CD4-positive, alpha-beta T cell treated with Interleukin-4 for 4 hours (primary cell): Measurements from ENCODE around the gene CD247.

Source experiments
- DNase-seq: peaks from one replicate; pipeline ENCODE4 v3.0.0-alpha.2; 2020

The CD247 gene

DNA sequence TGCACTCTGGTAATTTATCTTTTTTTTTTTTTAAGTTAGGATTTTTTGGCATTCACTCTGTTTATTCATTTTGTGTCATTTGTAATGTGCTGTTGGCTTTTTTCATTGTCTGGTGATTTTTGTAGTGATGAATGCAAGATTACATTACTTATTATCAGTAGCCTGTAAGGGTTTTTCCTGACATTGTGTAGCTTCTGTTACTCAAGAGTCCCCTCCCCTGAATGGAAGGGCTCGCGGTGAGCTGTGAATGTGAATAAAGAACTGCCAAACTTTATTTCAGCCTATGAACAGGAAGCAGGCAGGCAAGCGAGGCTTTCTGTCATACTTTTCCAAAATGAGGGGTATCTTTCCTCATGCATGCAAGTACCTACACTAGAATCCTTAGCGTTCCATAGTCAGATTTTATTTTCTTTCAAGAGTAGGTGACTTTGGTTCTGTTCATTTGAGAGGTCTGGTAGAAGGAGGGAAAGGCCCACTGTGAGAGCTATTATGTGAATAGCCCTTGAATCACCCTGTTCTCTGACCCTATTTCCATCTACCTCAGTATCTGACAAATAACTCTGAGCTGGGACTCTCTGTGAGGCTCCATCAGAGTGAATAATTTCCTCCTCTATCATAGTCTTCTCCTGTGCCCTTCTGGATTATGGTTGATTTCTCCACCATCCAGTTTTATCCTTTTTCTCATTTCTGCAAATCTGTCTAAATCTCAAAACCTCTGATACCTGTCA is 114.0 kb downstream of the CD247 start:
- no peak for DNase-seq

DNA sequence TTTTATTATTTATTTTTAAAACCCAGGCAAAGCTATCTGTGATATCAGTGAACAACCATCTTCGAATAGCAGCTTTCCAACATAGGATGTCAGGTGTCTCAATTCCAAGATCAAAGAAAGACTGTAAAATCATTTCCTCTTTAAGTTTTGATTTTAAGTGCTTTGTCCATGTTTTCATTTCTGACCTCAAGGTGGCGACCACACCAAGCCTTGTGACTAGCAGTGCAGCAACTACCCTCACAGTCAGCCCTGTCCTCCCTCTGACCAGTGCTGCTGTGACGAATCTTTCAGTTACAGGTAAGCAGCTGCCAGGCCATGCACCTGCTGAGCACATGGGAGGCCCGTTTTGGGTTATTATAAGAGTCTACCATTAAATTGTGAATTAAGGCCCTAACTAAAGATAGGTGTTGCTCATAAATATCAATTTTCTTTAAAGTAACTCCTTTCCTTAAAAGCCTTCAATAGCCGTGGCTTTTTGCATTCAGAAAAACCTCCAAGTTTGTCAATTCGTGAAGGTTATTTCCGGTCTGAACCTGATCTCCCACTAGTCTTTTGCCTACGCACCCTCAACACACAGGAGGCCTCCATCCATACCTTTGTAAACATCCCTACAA is 117.0 kb downstream of the CD247 start:
- DNase-seq = peak; percentile 57

DNA sequence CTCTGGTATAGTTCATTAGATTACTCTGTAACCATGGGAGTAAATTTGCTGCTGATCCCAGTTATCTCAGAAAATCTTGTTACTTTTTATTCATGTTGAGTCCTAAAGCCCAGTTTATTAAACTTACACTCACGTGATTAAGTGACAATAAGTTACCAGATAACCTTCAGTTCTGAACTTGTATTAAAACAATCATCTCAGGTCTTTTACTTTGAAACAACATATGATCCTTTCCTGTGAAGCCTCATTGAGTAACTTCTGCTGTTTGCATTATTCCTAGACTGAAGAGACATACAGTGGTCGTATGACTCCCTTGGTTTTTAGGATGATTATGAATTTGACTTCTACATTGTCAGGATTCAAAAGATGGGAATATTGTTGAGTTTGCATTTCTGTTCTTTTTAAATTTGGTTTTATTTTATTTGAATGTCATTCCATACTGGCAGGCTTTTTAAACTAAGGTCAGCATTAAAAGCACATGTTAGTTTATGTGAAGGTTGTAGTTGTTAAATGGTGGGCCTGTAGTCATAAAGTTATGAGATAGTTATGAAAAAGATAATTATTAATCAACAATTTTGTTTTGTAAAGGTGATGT is 117.9 kb downstream of the CD247 start:
- DNase-seq = no peak

DNA sequence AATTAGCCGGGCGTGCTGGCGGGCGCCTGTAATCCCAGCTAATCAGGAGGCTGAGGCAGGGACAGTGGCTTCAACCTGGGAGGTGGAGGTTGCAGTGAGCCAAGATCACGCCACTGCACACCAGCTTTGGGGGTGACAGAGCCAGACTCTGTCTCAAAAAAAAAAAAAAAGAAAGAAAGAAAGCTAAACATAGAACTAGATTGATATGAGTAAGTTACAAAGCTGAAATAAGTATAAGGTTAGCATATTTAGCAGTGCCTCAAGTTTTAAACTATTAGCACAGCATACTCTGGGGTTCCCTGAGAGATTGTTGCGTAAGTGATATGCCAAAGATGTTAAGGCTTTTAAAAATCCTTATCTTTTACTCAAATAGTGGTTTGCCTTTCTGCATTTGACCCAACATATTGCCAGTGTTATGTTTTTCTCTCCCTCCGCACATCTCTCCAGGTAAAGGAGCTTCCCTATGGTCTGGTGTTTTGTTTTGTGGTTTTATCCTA is 126.1 kb downstream of the CD247 start:
- no peak for DNase-seq

DNA sequence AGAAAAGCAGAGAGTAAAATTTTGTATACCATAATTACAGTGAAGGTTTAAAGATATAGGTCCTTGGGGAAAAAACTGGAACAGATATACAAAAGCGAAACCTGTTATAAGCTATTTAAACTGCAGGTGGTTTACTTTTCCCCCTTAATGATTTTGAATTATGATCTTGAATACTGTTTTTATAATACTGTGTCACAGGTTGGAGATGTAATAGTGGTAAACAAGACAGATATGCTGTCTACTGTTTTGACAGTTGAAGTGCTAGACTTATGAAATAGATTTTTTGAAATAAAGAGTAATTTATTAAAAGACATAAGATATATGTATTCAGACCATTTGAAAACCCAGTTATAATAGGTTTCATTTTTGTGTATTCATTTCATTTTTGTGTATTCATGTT is 129.4 kb downstream of the CD247 start:
- no peak for DNase-seq

DNA sequence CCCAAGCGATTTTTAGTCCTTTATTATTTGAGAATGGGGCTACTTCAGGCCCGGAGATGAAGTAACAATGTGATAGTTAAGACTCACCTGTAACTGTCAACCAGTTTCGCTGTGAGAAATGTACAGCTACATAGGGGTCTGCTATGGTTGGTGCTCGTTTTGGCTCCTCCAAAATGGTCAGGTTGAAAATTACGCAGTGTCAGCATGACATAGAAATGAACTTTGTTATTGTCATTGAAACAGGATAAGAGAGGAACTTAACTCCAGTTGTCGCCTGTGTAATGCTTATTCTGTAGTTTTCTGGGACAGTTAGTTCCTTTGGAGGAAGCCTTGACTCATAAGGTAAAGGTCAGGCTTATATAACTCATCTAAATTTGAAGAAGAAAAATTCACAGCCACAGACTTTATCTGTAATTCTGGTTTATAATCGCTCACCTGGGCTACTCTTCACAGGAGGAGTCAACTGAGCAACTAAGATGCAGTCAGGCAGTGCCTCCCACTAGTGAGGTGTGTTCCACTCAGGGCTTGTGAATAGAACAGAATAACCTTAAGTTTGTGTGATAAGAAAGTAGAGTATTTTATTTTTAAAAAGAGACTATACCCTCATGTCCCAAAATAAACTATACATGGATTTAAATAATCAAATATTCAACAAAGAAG is 130.9 kb downstream of the CD247 start:
- DNase-seq = no peak
